Measurements from ENCODE around the gene TACC2. TPM values are rescaled to one million over a fixed set of nuclear protein-coding genes. Genes with fewer than 3 reads are reported as not detected.

Gene TACC2
- total and polyA plus RNA-seq, 7 donors, result 44.0 to 439 (median 313) TPM

DNA sequence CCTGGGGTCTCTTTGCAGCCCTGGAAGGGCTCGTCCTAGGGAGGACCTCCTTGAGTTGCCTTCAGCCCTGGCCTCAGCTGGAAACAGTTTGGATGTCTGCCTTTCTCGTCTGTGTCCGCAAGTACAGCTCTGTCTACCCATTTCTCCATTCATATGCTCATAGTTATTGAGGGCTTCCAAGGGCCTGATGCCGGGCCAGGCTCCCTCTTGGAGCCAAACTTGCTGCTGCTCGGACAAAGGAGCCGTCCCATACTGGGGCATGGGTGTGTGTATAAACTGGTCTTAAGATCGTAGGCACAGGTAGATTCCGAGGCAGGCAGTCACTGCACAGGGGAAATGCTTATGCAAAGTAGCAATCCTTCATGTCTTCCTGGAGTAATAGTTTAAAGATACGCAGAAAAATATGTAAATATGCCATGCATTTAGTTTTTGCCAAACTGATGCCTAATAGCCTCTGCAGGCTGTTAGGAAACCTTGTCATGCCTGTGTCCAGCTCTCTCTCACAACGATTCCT, 165.1 kb downstream of the TACC2 start:
- 36 to 55% (median 43%) methylated on average over 10 of the region's 10 CpGs for WGBS, 3 donors
- Histone ChIP-seq H3K9me3 (no peaks in the 10 kb centered on the region), H3K4me3 (no peak overlapping the region), H3K4me1 (peaks cover 45% of the 10 kb centered on the region), H3K36me3 (ENCODE audit: insufficient read depth in 1 of 2, low read depth in 1 of 2) (peaks cover 0 to 17% of the 10 kb centered on the region in 2 donors), H3K27ac (peak overlapping the region; percentile 88), H3K27me3 (ENCODE audit: insufficient read depth in 3 of 3, low read length in 2 of 3) (no peaks in the 10 kb centered on the region)
- ATAC-seq (no peak), DNase-seq (no peak)
- intact Hi-C loops (cut with DNase I), result no loop called here
- TF ChIP-seq, protein P1, sequence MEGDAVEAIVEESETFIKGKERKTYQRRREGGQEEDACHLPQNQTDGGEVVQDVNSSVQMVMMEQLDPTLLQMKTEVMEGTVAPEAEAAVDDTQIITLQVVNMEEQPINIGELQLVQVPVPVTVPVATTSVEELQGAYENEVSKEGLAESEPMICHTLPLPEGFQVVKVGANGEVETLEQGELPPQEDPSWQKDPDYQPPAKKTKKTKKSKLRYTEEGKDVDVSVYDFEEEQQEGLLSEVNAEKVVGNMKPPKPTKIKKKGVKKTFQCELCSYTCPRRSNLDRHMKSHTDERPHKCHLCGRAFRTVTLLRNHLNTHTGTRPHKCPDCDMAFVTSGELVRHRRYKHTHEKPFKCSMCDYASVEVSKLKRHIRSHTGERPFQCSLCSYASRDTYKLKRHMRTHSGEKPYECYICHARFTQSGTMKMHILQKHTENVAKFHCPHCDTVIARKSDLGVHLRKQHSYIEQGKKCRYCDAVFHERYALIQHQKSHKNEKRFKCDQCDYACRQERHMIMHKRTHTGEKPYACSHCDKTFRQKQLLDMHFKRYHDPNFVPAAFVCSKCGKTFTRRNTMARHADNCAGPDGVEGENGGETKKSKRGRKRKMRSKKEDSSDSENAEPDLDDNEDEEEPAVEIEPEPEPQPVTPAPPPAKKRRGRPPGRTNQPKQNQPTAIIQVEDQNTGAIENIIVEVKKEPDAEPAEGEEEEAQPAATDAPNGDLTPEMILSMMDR (IDR thresholded peaks at IDR 0.05), result no peak

DNA sequence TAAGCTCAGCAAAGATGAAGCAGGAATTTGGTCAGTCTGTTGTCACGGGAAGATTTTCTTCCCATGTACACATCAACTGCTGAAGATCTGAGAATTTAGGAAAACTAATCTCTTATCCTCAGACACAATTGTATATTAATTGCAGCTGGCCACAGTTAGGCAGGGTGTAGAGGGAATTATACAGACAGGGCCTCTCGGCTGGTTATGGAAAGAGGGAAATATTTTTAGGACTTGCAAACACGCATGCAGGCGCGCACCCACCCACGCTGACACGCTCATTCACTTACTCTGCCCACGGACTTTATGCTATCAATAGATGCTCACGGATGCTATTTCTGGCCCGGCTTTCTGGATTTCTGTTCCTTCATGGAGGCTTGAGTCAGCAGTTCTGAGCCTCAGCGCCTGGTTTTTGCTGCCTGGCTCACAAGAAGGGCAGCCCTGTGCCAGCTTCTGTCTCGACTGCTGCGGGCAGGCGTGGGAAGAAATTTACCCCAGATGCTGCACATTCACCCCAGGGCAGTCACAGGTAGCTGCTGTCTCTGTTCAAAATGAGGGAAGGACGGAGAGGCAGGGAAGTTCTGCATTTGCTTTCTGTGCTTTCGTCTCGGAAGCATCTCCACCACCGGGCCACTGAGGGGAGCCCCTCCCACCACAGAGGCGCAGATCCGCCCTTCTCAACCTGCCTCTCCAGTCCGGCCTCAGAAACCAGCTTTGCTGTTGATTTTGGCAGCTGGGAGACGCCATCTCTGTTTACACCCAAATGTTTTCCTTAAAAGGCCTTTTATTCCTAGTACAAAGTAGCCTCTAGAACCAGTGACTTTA, 165.8 kb downstream of the TACC2 start:
- Histone ChIP-seq H3K9me3 (no peaks in the 10 kb centered on the region), H3K27ac (peak overlapping the region; percentile 88), H3K4me3 (no peak overlapping the region), H3K4me1 (peaks cover 42% of the 10 kb centered on the region), H3K36me3 (ENCODE audit: insufficient read depth in 1 of 2, low read depth in 1 of 2) (peaks cover 0 to 24% of the 10 kb centered on the region in 2 donors), H3K27me3 (ENCODE audit: insufficient read depth in 3 of 3, low read length in 2 of 3) (no peaks in the 10 kb centered on the region)
- 16 to 27% (median 20%) methylated on average over 22 of the region's 22 CpGs for WGBS, 3 donors
- TF ChIP-seq, protein P1 (IDR thresholded peaks at IDR 0.05), result no peak
- ATAC-seq, result peak; percentile 15 to 53 (median 43)
- peak; percentile 44 to 61 for DNase-seq
- intact Hi-C loops (cut with DNase I), result no loop called here

DNA sequence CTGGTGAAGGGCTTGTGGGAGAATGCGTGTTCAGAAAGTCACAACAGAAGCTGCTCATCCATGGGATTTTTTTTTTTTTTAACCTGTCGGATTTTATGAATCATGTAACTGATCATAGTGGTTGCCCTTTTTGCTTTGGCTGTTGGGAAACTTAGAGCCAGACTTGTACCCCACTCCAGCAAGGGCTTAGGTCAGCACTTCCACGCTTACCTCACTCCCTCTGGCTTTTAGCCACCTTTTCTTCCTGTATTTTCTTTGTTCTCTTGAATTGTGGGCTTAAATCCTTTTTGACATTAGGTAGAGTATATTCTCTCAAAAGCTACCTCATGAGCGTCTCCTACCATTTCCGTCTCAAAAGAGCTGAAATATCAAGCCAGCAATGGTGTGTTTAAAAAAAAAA, 168.5 kb downstream of the TACC2 start:
- WGBS, 3 donors, result 87 to 90% (median 87%) methylated on average over 5 of the region's 5 CpGs
- no peak for ATAC-seq
- Histone ChIP-seq H3K36me3 (ENCODE audit: insufficient read depth in 1 of 2, low read depth in 1 of 2) (peaks cover 0 to 33% of the 10 kb centered on the region in 2 donors), H3K27me3 (ENCODE audit: insufficient read depth in 3 of 3, low read length in 2 of 3) (no peaks in the 10 kb centered on the region), H3K4me1 (peaks cover 42% of the 10 kb centered on the region), H3K4me3 (no peak overlapping the region), H3K9me3 (no peaks in the 10 kb centered on the region), H3K27ac (peak overlapping the region; percentile 33)
- intact Hi-C loops (cut with DNase I), result no loop called here
- DNase-seq, result no peak
- TF ChIP-seq, protein P1 (IDR thresholded peaks at IDR 0.05), result no peak

GRCh38 chr10:122158362-122158761, 169.4 kb downstream of the TACC2 start:
- DNase-seq, result no peak
- no peak overlapping the region for H3K27ac ChIP-seq
- H3K36me3 ChIP-seq (ENCODE audit: insufficient read depth in 1 of 2, low read depth in 1 of 2), result peaks cover 0 to 33% of the 10 kb centered on the region in 2 donors
- 97 to 100% (median 97%) methylated on average over 4 of the region's 4 CpGs for WGBS, 3 donors
- peaks cover 42% of the 10 kb centered on the region for H3K4me1 ChIP-seq
- ATAC-seq, result no peak
- no peaks in the 10 kb centered on the region for H3K27me3 ChIP-seq (ENCODE audit: insufficient read depth in 3 of 3, low read length in 2 of 3)
- intact Hi-C loops (cut with DNase I), result no loop called here
- TF ChIP-seq, protein P1 (IDR thresholded peaks at IDR 0.05), result no peak
- H3K4me3 ChIP-seq, result no peak overlapping the region
- H3K9me3 ChIP-seq, result no peaks in the 10 kb centered on the region

Data from psoas muscle (tissue), 8 donors.